HepG2 (cell line): ENCODE measurements around the gene EEFSEC. TPM values are rescaled to one million over a fixed set of nuclear protein-coding genes. Genes with fewer than 3 reads are reported as not detected.

ENCODE experiments used
- ATAC-seq: fragments of 200-7000 bp; cut with Tn5 transposase; 3 replicates; pipeline ENCODE4 v1.9.1; 2020; ENCODE audit warnings: mild to moderate bottlenecking, moderate library complexity
- BruUV-seq: library from RNA; stranded (reverse); fragments of 400-500 nt; replicated peaks from 2 replicates; lab custom pipeline; 2021; lab: Mats Ljungman, UMichigan
- CTCF ChIA-PET: fragments of 300-600 bp; formaldehyde crosslinking; extraction: SDS; loops from one replicate; lab custom pipeline; 2021; ENCODE audit warnings: low total read pairs, inconsistent platforms, low intra/inter-chr PET ratio; lab: Yijun Ruan, JAX
- POLR2A ChIA-PET: fragments of 350-600 bp; sonication (Branson Sonifier 250); formaldehyde crosslinking; loops from one replicate; lab custom pipeline; 2020; ENCODE audit warnings: antibody characterized with exemption, inconsistent platforms; lab: Yijun Ruan, JAX
- DNase-seq: peaks from one replicate; pipeline ENCODE4 v3.0.0-alpha.2; 2015; ENCODE audit warnings: low spot score
- FAIRE-seq: peaks from 3 replicates; lab custom pipeline; 2011; peaks lifted over from hg19 to GRCh38; lab: Jason Lieb, UNC
- H2AFZ ChIP-seq: one replicate; pipeline ENCODE4 v1.6.1; 2011; ENCODE audit warnings: low read length, inconsistent platforms
- H3K27ac ChIP-seq: fragments of 300-600 bp; 3 replicates; pipeline ENCODE4 v1.8.0; 2011; ENCODE audit warnings: mixed run types, mild to moderate bottlenecking, mixed read lengths, low read length, inconsistent platforms; ENCODE audit not compliant: insufficient read depth; ENCODE audit errors: extremely low read length
- H3K27me3 ChIP-seq, 2 experiments: fragments of 200-600 bp in 1 of 2; 2 replicates in 1 of 2; 3 replicates in 1 of 2; pipeline versions ENCODE4 v1.6.0 to v1.8.0; 2011; ENCODE audit warnings: low read length in 2 of 2, mild to moderate bottlenecking in 2 of 2, moderate library complexity in 2 of 2, inconsistent platforms in 1 of 2; ENCODE audit not compliant: insufficient read depth in 2 of 2, control insufficient read depth in 1 of 2
- H3K36me3 ChIP-seq, 2 experiments: fragments of 200-600 bp in 1 of 2; replicated peaks in 1 of 2; 2 replicates in 1 of 2; 3 replicates in 1 of 2; pipeline versions ENCODE4 v1.5.1 to v1.8.0; 2011; ENCODE audit warnings: low read length in 2 of 2, inconsistent platforms in 1 of 2; ENCODE audit not compliant: insufficient read depth in 2 of 2, control insufficient read depth in 1 of 2
- H3K4me1 ChIP-seq: 2 replicates; pipeline ENCODE4 v1.5.1; 2012; ENCODE audit warnings: low read length, inconsistent platforms; ENCODE audit not compliant: insufficient read depth
- H3K4me2 ChIP-seq: 2 replicates; pipeline ENCODE4 v1.6.0; 2011; ENCODE audit warnings: low read depth, low read length, inconsistent platforms
- H3K4me3 ChIP-seq, 3 experiments: fragments of 200-600 bp in 1 of 3; sonication (generic), shearing (Covaris generic) in 1 of 3; replicated peaks in 1 of 3; 2 replicates each; pipeline ENCODE4 v1.5.1; 2011 to 2016; ENCODE audit warnings: low read length in 3 of 3, inconsistent platforms in 2 of 3, low read depth in 2 of 3, mild to moderate bottlenecking in 2 of 3, control low read depth in 1 of 3, mixed read lengths in 1 of 3; ENCODE audit not compliant: insufficient read depth in 1 of 3
- H3K79me2 ChIP-seq: one replicate; pipeline ENCODE4 v1.6.1; 2011; ENCODE audit warnings: low read length, inconsistent platforms; ENCODE audit not compliant: insufficient read depth
- H3K9ac ChIP-seq: 2 replicates; pipeline ENCODE4 v1.6.0; 2011; ENCODE audit warnings: mild to moderate bottlenecking, low read depth, low read length, inconsistent platforms; ENCODE audit not compliant: insufficient read depth
- H3K9me3 ChIP-seq: 2 replicates; pipeline ENCODE4 v1.5.1; 2012; ENCODE audit warnings: mild to moderate bottlenecking, low read length
- H4K20me1 ChIP-seq: 2 replicates; pipeline ENCODE4 v1.6.0; 2011; ENCODE audit warnings: inconsistent platforms, mild to moderate bottlenecking, low read length, moderate library complexity; ENCODE audit not compliant: insufficient read depth
- ATF1 ChIP-seq: IDR thresholded peaks from 2 replicates; pipeline ENCODE4 v1.6.1; 2016; ENCODE audit warnings: mild to moderate bottlenecking, control low read depth
- BHLHE40 ChIP-seq: IDR thresholded peaks from 2 replicates; pipeline ENCODE4 v1.6.1; 2011; ENCODE audit warnings: low read length, improper control_type of control experiment
- CBX2 ChIP-seq, 2 experiments: fragments of 200-600 bp in 1 of 2; sonication (generic); formaldehyde crosslinking in 1 of 2; IDR thresholded peaks; 2 replicates each; pipeline versions ENCODE4 v1.7.0 to v1.8.1; 2018 to 2022; ENCODE audit warnings: low read depth in 2 of 2, low read length in 1 of 2, mild to moderate bottlenecking in 1 of 2, missing genetic modification reagents in 1 of 2
- MAFK ChIP-seq, 2 experiments: IDR thresholded peaks in 1 of 2; conservative IDR thresholded peaks in 1 of 2; 2 replicates each; pipeline ENCODE4 v1.6.1; 2011; ENCODE audit warnings: improper control_type of control experiment in 2 of 2, low read length in 2 of 2
- NR1H2 ChIP-seq: sonication (generic); formaldehyde crosslinking; IDR thresholded peaks from 2 replicates; pipeline ENCODE4 v1.8.1; 2022; ENCODE audit warnings: low read depth, missing genetic modification reagents, borderline replicate concordance
- ZFP36 ChIP-seq: fragments of 150-350 bp; IDR thresholded peaks from 2 replicates; pipeline ENCODE4 v1.6.1; 2018; ENCODE audit warnings: borderline replicate concordance, low read length, low read depth; ENCODE audit not compliant: partially characterized antibody
- ZNF343 ChIP-seq: sonication (generic); formaldehyde crosslinking; IDR thresholded peaks from 2 replicates; pipeline ENCODE4 v1.4.0; 2020; ENCODE audit warnings: mild to moderate bottlenecking, missing genetic modification reagents
- ZNF598 ChIP-seq: sonication (generic); formaldehyde crosslinking; IDR thresholded peaks from 2 replicates; pipeline ENCODE4 v1.5.1; 2020; ENCODE audit warnings: mild to moderate bottlenecking, missing genetic modification reagents, borderline replicate concordance
- WGBS: methylation state at CpG from one replicate; pipeline ENCODE4 v1.1.6; 2017; ENCODE audit warnings: low lambda C conversion rate; 5-methylcytosine and 5-hydroxymethylcytosine counted together
- in situ Hi-C: cut with HindIII; loops from 2 replicates; pipeline ENCODE4 v1.10.0; 2017; ENCODE audit warnings: low pct_unique_long_range_greater_than_20kb; ENCODE audit not compliant: extremely low pct_ligation_motif_present
- intact Hi-C: fragments of 100-400 bp; cut with micrococcal nuclease; formaldehyde crosslinking; loops from one replicate; pipeline ENCODE4 v1.10.0; 2022; ENCODE audit not compliant: unreplicated experiment
- polyA plus RNA-seq, 8 experiments: library from polyadenylated mRNA; depleted of rRNA in 3 of 8; stranded (reverse) in 7 of 8; unstranded in 1 of 8; fragments of >200 nt; fragmentation: Illumina TruSeq in 4 of 8; extraction: Trizol in 4 of 8; gene quantifications; 2 replicates each; pipeline versions ENCODE4 v1.2.1 to v1.2.3, GENCODE V29; 2011 to 2016; ENCODE audit warnings: low read depth in 4 of 8, missing spikeins in 1 of 8, mixed read lengths in 1 of 8; ENCODE audit not compliant: insufficient read depth in 1 of 8
- total RNA-seq, 5 experiments: library from RNA; depleted of rRNA; stranded (reverse); fragments of >200 nt; fragmentation: Illumina TruSeq; extraction: Trizol; gene quantifications; 2 replicates each; pipeline ENCODE4 v1.2.3, GENCODE V29; 2016; ENCODE audit warnings: low read depth in 1 of 5
- TF ChIP-seq, protein P1 (sequence below): sonication (generic); formaldehyde crosslinking; IDR thresholded peaks from 2 replicates; pipeline ENCODE4 v1.5.0; 2020; ENCODE audit warnings: mild to moderate bottlenecking, missing genetic modification reagents, borderline replicate concordance
- TF ChIP-seq, protein P2 (sequence below): sonication (generic); formaldehyde crosslinking; IDR thresholded peaks from 2 replicates; pipeline ENCODE4 v1.5.0; 2020; ENCODE audit warnings: missing genetic modification reagents, mild to moderate bottlenecking, borderline replicate concordance
- TF ChIP-seq, protein P3 (sequence below): sonication (generic); formaldehyde crosslinking; IDR thresholded peaks from 2 replicates; pipeline ENCODE4 v1.4.0; 2020; ENCODE audit warnings: missing genetic modification reagents

EEFSEC gene
- total and polyA plus RNA-seq, 2 of the 13 experiments (the other 11 are each of a cell fraction or from before 2014, with no cell fraction given): 6.4 to 24.2 TPM

DNA sequence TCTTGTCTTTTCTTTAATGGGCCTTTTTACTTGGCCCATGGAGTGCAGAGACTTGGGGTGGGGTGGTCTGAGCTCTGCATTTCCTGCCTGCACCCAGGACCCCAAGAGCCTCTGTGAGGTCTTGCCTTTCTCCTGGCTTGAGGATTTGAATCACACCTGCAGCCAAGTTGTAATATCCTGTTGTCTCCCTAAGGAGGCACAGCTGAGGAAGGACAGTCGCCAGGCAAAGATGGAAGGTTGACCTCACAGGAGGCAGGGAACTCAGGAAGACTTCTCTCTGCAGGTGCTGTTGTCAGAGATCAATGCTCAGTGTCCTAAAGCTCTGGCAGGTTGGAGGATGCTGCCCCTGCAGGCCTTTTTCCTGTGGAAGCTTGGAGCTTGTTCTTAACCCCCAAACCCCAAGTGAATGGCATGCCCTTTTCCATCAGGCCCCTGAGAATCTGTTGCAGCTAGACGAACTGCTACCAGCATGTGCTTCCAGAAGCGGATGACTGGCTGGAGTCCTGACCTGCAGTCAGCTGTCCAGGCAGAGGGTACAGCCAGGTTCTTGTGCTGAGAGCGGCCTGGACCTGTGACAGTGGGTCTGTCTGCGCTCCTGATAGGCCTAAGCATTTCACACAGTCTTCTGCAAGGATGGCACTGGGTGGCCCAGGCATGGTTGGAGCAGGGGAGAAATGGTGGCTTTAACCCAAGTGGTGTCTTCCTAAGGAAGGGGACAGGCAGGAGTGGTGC lies 120.0 kb downstream of the EEFSEC start:
- in situ Hi-C loops (no loop called here), intact Hi-C loops (no loop called here)
- ATAC-seq: no peak
- Histone ChIP-seq H2AFZ (no peak overlapping the region), H4K20me1 (no peaks in the 10 kb centered on the region), H3K79me2 (no peaks in the 10 kb centered on the region), H3K4me2 (no peak overlapping the region), H3K4me1 (no peaks in the 10 kb centered on the region), H3K9ac (no peak overlapping the region), H3K9me3 (no peaks in the 10 kb centered on the region), H3K4me3 (no peak overlapping the region), H3K36me3 (peaks cover 8 to 21% of the 10 kb centered on the region in 2 experiments; a peak in 2 of 5 replicates), H3K27me3 (no peaks in the 10 kb centered on the region), H3K27ac (no peak overlapping the region)
- WGBS: 93% methylated on average over 3 of the region's 5 CpGs
- CTCF ChIA-PET: no interaction called here
- BruUV-seq: no TSS peak
- POLR2A ChIA-PET: no interaction called here
- no peak for DNase-seq
- FAIRE-seq: no peak
- TF ChIP-seq MAFK (conservative IDR thresholded peaks at IDR 0.05 in 1 of 2, IDR thresholded peaks at IDR 0.05 in 1 of 2; ENCODE audit: low read length in 2 of 2) (no peak), ZNF598 (no peak), ATF1 (CRISPR knock-in tag) (no peak), ZNF343 (CRISPR knock-in tag) (no peak), CBX2 (IDR thresholded peaks at IDR 0.05; ENCODE audit: low read depth, low read length) (no peak), CBX2 (CRISPR knock-in tag; IDR thresholded peaks at IDR 0.05; ENCODE audit: low read depth) (no peak), BHLHE40 (no peak), NR1H2 (CRISPR knock-in tag) (no peak), ZFP36 (no peak)
- TF ChIP-seq, protein P1, sequence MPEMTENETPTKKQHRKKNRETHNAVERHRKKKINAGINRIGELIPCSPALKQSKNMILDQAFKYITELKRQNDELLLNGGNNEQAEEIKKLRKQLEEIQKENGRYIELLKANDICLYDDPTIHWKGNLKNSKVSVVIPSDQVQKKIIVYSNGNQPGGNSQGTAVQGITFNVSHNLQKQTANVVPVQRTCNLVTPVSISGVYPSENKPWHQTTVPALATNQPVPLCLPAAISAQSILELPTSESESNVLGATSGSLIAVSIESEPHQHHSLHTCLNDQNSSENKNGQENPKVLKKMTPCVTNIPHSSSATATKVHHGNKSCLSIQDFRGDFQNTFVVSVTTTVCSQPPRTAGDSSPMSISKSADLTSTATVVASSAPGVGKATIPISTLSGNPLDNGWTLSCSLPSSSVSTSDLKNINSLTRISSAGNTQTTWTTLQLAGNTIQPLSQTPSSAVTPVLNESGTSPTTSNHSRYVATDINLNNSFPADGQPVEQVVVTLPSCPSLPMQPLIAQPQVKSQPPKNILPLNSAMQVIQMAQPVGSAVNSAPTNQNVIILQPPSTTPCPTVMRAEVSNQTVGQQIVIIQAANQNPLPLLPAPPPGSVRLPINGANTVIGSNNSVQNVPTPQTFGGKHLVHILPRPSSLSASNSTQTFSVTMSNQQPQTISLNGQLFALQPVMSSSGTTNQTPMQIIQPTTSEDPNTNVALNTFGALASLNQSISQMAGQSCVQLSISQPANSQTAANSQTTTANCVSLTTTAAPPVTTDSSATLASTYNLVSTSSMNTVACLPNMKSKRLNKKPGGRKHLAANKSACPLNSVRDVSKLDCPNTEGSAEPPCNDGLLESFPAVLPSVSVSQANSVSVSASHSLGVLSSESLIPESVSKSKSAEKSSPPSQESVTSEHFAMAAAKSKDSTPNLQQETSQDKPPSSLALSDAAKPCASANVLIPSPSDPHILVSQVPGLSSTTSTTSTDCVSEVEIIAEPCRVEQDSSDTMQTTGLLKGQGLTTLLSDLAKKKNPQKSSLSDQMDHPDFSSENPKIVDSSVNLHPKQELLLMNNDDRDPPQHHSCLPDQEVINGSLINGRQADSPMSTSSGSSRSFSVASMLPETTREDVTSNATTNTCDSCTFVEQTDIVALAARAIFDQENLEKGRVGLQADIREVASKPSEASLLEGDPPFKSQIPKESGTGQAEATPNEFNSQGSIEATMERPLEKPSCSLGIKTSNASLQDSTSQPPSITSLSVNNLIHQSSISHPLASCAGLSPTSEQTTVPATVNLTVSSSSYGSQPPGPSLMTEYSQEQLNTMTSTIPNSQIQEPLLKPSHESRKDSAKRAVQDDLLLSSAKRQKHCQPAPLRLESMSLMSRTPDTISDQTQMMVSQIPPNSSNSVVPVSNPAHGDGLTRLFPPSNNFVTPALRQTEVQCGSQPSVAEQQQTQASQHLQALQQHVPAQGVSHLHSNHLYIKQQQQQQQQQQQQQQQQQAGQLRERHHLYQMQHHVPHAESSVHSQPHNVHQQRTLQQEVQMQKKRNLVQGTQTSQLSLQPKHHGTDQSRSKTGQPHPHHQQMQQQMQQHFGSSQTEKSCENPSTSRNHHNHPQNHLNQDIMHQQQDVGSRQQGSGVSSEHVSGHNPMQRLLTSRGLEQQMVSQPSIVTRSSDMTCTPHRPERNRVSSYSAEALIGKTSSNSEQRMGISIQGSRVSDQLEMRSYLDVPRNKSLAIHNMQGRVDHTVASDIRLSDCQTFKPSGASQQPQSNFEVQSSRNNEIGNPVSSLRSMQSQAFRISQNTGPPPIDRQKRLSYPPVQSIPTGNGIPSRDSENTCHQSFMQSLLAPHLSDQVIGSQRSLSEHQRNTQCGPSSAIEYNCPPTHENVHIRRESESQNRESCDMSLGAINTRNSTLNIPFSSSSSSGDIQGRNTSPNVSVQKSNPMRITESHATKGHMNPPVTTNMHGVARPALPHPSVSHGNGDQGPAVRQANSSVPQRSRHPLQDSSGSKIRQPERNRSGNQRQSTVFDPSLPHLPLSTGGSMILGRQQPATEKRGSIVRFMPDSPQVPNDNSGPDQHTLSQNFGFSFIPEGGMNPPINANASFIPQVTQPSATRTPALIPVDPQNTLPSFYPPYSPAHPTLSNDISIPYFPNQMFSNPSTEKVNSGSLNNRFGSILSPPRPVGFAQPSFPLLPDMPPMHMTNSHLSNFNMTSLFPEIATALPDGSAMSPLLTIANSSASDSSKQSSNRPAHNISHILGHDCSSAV (CRISPR knock-in tag): no peak
- TF ChIP-seq, protein P2, sequence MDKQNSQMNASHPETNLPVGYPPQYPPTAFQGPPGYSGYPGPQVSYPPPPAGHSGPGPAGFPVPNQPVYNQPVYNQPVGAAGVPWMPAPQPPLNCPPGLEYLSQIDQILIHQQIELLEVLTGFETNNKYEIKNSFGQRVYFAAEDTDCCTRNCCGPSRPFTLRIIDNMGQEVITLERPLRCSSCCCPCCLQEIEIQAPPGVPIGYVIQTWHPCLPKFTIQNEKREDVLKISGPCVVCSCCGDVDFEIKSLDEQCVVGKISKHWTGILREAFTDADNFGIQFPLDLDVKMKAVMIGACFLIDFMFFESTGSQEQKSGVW (CRISPR knock-in tag): no peak
- TF ChIP-seq, protein P3, sequence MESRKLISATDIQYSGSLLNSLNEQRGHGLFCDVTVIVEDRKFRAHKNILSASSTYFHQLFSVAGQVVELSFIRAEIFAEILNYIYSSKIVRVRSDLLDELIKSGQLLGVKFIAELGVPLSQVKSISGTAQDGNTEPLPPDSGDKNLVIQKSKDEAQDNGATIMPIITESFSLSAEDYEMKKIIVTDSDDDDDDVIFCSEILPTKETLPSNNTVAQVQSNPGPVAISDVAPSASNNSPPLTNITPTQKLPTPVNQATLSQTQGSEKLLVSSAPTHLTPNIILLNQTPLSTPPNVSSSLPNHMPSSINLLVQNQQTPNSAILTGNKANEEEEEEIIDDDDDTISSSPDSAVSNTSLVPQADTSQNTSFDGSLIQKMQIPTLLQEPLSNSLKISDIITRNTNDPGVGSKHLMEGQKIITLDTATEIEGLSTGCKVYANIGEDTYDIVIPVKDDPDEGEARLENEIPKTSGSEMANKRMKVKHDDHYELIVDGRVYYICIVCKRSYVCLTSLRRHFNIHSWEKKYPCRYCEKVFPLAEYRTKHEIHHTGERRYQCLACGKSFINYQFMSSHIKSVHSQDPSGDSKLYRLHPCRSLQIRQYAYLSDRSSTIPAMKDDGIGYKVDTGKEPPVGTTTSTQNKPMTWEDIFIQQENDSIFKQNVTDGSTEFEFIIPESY (CRISPR knock-in tag): no peak
